22Rv1 (cell line): ENCODE data around the gene TTYH1.

Experiments used
- H3K27ac ChIP-seq: fragments of 450-650 bp; 2 replicates; pipeline ENCODE4 v1.5.1; 2017
- ZFX ChIP-seq: fragments of 450-650 bp; IDR thresholded peaks from 2 replicates; pipeline ENCODE4 v1.6.1; 2017; ENCODE audit warnings: antibody characterized with exemption, borderline replicate concordance
- TF ChIP-seq, protein P1 (sequence below): fragments of 450-650 bp; IDR thresholded peaks from 2 replicates; pipeline ENCODE4 v1.5.1; 2017; ENCODE audit warnings: mild to moderate bottlenecking

TTYH1 gene

DNA sequence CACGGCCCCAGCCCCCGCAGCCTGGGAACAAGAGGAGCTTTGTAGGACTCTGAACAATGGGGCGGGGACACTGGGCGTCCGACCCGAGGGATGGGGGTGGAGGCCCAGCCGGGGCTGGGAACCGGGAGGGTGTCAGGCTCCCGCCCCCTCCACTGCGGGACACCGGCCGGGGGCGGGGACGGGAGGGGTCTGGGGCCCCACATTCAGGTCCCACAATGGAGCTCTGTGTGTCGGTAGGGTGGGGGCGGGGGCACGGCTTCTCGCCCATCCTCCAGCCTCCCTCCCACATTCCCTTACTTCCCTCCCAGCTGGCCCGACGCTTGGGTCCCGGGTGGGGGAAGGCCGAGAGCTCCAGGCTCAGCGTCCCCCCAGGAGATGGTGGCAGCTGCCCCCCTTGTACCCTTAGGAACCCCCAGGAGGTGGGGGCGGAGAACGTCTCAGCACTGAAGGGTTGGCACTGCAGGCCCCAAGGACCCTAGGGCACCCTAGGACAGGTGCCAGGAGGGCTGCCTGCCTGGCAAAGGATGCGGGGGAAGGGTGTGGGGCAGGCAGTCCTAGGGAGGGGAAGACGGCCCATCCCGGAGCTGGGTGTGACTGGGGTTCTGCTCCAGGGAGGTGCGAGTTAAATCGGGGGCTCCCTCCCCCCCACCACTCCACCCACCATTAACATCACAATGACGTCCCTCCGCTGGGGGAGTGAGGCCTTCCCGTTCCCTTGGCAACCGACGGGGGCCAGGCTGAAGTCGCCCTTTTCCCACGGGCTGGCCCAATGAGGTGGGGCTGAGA is 5.3 kb downstream of the TTYH1 start:
- no peak overlapping the region for H3K27ac ChIP-seq
- no peak for TF ChIP-seq ZFX
- TF ChIP-seq, protein P1, sequence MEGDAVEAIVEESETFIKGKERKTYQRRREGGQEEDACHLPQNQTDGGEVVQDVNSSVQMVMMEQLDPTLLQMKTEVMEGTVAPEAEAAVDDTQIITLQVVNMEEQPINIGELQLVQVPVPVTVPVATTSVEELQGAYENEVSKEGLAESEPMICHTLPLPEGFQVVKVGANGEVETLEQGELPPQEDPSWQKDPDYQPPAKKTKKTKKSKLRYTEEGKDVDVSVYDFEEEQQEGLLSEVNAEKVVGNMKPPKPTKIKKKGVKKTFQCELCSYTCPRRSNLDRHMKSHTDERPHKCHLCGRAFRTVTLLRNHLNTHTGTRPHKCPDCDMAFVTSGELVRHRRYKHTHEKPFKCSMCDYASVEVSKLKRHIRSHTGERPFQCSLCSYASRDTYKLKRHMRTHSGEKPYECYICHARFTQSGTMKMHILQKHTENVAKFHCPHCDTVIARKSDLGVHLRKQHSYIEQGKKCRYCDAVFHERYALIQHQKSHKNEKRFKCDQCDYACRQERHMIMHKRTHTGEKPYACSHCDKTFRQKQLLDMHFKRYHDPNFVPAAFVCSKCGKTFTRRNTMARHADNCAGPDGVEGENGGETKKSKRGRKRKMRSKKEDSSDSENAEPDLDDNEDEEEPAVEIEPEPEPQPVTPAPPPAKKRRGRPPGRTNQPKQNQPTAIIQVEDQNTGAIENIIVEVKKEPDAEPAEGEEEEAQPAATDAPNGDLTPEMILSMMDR: no peak

DNA sequence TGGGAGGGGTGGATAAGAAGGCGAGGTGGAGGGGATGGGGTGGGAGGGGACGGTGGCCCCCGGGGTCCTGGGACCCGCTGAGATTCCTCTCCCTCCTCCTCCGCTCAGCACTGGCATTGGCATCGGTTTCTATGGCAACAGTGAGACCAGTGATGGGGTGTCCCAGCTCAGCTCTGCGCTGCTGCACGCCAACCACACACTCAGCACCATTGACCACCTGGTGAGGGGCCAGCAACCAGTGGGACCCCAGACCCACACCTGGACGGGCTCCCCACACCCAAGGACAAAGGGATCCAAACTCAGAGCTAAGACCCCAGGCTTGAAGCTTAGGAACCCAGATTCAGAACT is 5.9 kb downstream of the TTYH1 start:
- TF ChIP-seq, protein P1: no peak
- TF ChIP-seq ZFX: no peak
- no peak overlapping the region for H3K27ac ChIP-seq

DNA sequence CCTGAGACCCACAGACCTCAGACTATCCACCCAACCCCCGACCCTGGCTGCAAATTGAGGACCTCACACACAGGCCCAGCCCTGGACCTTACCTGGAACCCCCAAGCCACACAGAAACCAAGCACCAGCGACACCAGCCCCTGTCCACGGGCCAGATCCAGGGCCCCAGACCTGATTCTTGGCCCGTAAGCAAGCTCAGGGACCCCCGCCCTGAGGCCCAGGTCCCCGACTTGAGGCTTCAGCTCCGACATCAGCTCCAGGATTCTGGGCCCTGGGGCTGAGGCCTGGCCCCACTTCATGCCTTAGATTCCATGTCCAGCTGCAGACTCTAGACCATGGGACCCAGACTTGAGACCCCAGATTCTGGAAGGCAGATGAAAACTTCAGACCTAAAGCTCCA is 6.3 kb downstream of the TTYH1 start:
- TF ChIP-seq, protein P1: no peak
- TF ChIP-seq ZFX: no peak
- H3K27ac ChIP-seq: no peak overlapping the region

DNA sequence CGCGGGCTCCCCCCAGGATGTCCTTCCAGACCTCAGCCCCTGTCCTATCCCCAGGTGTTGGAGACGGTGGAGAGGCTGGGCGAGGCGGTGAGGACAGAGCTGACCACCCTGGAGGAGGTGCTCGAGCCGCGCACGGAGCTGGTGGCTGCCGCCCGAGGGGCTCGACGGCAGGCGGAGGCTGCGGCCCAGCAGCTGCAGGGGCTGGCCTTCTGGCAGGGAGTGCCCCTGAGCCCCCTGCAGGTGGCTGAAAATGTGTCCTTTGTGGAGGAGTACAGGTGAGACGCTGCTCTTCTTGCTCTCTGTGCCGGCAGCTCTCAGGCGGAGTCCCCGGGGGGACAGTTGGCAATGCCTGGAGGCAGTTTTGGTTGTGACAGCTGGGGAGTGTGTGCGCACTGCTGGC is 6.9 kb downstream of the TTYH1 start:
- no peak overlapping the region for H3K27ac ChIP-seq
- TF ChIP-seq ZFX: no peak
- TF ChIP-seq, protein P1: no peak

DNA sequence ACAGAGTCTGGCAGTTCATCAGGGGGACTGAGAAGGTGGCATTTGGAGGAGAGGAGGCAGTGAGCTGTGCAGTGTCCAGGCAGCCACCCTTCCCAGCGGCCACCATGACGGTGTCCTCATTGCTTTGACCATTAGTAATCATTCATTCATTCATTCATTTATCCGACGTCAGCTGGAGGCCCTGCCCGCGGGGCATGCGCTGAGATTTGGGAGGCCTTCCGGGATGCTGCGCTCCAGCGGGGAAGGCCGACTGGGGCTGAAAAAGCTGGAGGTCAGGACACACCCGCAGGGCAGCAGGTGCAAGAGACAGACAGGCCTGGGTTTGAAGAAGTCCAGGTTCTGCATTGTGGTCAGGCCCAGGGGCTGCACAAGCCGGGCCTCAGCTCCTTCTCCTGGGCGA is 8.9 kb downstream of the TTYH1 start:
- TF ChIP-seq ZFX: no peak
- TF ChIP-seq, protein P1: no peak
- no peak overlapping the region for H3K27ac ChIP-seq

DNA sequence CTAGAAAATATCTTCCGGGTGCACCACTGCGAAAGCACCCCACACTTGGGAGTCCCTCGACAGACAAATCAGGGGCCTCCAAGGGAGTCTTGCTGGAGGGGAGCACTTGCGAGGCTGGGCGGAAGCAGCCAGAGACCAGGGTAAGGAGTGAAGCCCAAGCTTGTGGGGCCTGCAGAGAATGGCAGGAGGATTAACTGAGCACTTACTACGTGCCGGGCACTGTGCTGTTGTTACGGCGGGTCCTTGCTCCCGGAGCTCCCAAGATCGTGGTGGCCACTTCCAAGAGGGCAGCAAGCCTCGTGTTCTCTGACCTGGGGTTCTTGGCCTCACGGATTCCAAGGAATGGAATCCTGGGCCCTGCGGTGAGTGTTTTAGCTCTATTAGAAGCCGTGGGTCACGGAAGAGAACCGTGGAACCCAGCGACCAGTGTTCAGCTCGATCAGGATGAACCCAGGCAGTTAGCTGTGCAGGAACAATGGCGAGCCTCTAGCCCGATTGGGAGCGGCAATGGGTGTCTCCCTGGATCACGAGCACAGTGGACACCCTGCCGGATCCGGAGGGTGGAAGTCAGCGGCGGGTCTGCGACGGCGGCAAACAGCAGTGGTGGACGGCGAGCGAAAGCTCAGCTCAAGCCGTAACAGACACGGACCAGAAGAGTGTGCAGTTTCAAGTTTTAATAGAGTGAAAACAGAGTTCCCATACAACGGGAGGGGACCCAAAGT is 9.6 kb downstream of the TTYH1 start:
- TF ChIP-seq ZFX: no peak
- TF ChIP-seq, protein P1: no peak
- H3K27ac ChIP-seq: no peak overlapping the region

DNA sequence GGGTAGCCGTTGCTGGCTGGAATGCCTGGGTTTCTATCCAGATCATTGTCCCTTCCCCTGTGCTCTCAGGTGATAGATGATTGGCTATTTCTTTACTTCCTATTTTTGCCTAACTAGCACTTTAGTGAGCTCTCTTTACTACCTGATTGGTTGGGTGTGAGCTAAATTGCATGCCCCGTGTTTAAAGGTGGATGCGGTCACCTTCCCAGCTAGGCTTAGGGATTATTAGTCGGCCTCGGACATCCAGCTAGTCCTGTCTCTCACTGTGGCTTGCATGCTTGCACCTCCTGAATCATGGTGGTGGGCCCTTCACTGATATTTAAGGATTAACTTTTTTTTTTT is 10.1 kb downstream of the TTYH1 start:
- H3K27ac ChIP-seq: no peak overlapping the region
- no peak for TF ChIP-seq ZFX
- TF ChIP-seq, protein P1: no peak
